Fibroblast of pulmonary artery (primary cell): ENCODE results near the gene VTI1B.

Experiments used
- DNase-seq: peaks from one replicate; pipeline ENCODE4 v3.0.0-alpha.2; 2010; ENCODE audit warnings: low read depth
- H3K4me3 ChIP-seq: replicated peaks from 2 replicates; pipeline ENCODE4 v1.5.1; 2011; ENCODE audit warnings: low read depth, mild to moderate bottlenecking, control low read depth, low read length, moderate library complexity
- CTCF ChIP-seq: IDR thresholded peaks from 2 replicates; pipeline ENCODE4 v1.5.1; 2011; ENCODE audit warnings: mild to moderate bottlenecking, control low read depth, low read length, inconsistent platforms; ENCODE audit errors: missing control alignments

VTI1B gene

DNA sequence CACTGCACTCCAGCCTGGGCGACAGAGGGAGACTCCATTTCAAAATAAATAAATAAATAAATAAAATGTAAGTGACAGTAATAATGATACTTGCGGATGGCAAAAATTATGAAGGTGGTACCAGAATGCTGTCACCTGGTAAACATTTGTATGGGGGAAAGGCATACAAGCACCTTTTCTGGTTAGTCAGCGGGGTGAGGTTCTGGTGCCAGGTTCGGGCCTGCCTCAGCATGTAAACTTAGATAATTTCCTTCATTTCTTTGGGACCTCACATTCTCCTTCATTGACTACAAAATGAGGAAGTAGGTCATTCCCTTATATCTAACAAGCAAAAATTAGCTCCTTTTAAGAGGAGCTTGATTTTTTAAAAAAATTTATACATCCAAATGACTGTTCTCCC is 10.8 kb downstream of the VTI1B start:
- no peak for DNase-seq
- no peak overlapping the region for H3K4me3 ChIP-seq

DNA sequence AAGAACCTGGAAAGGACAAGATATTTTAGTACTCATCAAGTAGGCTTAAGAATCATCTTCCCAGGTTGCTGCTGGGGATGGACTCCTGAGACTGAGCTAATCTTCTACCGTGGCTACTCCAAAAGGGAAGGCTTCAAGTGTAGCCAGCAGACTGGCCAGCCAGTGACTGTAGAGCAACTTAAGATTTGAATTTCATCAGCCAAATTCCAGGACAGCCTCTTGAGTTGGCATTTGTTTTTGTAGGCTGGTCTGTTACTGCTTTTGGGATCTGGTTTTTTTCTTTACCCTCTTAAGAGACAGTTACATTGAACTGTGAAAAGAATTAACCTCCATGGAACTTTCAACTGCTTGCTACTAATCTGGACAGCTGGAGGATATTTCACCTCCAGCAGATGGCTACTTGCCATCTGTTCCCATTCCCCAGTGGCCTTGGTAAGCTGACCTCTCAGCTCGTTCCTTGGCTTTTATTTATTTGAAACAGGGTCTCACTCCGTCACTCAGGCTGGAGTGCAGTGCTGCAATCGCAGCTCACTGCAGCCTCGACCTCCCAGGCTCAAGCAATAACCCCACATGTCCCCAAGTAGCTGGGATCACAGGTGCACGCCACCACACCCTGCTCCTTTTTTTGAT is 20.7 kb downstream of the VTI1B start:
- H3K4me3 ChIP-seq = no peak overlapping the region
- TF ChIP-seq CTCF = no peak
- DNase-seq = peak; percentile 33

More for the DNA sequence above, 10.8 kb downstream of the VTI1B start:
- no peak for TF ChIP-seq CTCF

DNA sequence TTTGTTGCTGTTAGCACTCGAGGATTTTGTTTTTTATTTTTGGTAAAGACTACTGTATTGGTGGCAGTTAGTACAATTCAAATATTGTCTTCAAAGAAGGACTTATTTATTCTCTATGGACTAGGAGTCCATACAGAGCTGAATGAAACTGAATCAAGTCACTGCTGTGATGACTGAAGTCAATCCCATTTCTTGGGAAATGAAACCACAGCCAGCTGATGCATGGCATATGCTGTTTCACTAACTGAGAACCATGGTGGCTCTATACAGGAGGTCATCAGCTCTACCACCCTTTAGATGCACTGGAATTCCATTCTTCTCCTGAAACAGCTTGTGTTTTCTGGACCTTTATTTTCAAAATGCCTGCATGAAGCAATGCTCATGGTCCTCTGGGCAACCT is 22.2 kb downstream of the VTI1B start:
- TF ChIP-seq CTCF = no peak
- DNase-seq = no peak
- H3K4me3 ChIP-seq = no peak overlapping the region

- peak; percentile 77 for DNase-seq
- TF ChIP-seq CTCF = no peak
These were observed 23.7 kb downstream of the VTI1B start for GRCh38 chr14:67650694-67651093.

GRCh38 chr14:67650151-67650550 is 24.3 kb downstream of the VTI1B start:
- H3K4me3 ChIP-seq = no peak overlapping the region
- DNase-seq = no peak
- no peak for TF ChIP-seq CTCF

More at GRCh38 chr14:67650694-67651093, 23.7 kb downstream of the VTI1B start:
- no peak overlapping the region for H3K4me3 ChIP-seq

- DNase-seq = no peak
- no peak overlapping the region for H3K4me3 ChIP-seq
- no peak for TF ChIP-seq CTCF
These were observed 28.3 kb downstream of the VTI1B start for GRCh38 chr14:67646131-67646530.

GRCh38 chr14:67645414-67645813 is 29.0 kb downstream of the VTI1B start:
- H3K4me3 ChIP-seq = no peak overlapping the region
- no peak for DNase-seq
- TF ChIP-seq CTCF = no peak
